ENCODE results near the gene FANCL.
"Not testable (repeated sequence)": the region's sequence is repeated elsewhere in the genome, so short reads cannot be mapped to it uniquely, and the experiment has no call there.

Gene FANCL

DNA sequence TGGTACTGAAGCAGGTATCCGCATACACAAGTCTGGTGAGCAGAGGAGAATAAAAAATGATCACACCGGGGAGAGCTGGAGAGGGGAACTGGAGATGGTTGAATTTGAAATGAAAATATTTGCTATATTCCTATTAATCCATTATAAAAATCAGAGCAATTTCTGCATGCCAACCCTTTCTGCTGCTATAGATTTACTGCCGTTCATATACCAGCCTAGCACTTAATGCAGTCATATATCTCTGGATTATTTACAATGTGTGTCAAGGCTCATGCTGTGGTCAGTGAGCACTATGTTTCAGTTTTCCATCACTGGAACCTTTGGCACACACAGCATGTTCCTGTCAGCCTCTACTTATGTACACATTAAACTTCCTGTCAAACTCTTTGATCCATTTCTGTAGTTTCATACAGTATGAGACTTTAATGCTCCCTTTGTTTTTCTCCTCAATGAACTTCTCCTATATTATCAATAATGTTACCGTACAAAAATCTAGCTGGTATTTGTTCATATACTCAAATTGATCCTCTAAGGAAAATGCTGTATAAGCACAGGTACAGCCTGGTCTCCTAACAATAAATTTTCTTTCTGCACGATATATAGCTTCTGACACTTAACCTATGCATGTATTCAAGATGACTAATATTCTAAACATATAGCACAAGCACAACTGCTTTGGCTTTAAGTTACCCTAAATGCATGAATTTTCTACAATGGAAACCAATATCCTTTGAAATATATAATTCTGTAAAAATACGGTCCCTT lies 36.7 kb downstream of the FANCL start:
- DNase-seq = no peak

DNA sequence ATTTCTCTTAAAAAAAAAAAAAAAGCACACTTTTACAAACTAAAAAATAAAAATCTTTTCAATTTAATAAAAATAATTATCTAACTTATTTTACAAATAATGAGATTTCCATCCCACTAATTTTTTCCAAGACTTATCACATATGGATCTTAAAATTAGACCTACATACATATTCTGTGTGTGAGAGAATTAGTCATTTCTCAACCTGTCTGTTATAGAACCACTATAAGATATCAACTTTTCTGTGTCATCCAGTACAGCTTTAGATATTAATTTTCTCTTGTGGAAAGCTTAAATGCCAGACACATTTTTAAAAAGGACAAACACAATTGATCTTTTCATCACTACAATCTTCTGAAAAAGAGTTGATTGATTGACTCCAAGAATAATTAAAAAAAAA lies 38.1 kb downstream of the FANCL start:
- no peak for DNase-seq

DNA sequence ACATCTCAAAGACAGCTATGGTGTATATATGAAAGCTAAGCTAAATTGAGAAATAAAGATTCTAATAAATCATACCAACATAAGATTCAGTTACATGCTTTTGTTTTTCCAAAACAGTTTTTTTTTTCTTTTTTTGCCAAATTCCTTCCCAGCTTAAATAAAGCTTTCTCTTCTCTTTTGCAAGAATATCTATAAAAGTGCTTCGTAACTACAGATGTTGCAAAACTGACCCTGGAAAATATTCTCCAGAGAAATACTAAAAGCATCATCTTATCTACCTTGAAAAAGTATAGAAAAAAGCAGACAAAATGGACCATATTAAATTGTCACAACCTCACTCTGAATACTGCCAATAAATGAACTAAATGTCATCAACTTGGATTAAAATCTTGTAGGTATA lies 38.7 kb downstream of the FANCL start:
- DNase-seq = no peak

DNA sequence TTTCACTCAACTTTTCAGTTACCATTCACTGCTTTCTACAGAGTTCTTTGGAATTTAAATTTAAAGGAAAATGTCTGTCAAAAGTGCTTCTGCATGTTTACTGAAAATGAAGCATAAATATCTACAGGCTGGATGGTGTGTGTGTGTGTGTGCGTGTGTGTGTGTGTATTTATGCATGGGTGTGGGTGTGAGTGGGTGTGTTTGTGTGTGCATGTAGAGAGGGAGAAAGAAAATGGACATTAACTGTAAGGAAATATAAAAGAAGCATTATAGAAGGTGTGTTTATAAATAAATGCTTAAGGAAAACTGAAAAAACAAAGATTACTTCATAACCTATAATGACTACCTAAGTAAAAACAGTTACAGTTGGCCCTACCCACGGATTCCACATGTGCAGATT lies 43.2 kb downstream of the FANCL start:
- no peak for DNase-seq

DNA sequence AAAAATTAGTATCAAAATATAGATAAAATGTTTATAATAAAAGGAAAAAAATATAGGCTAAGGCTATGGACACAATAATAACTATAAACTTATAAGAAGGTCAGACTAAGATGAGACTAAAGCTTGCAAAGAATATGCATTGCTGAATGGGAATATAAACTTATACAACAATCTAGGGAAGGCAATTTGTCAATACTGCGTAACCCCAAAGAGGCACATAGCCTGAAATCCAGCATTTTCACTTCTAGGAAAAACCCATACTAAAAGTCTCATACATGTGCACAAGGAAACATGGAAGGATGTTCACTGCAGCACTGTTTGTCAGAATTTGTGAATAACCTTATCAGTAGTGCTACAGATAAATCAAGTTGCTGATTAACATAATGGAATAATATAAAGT lies 45.5 kb downstream of the FANCL start:
- no peak for DNase-seq

DNA sequence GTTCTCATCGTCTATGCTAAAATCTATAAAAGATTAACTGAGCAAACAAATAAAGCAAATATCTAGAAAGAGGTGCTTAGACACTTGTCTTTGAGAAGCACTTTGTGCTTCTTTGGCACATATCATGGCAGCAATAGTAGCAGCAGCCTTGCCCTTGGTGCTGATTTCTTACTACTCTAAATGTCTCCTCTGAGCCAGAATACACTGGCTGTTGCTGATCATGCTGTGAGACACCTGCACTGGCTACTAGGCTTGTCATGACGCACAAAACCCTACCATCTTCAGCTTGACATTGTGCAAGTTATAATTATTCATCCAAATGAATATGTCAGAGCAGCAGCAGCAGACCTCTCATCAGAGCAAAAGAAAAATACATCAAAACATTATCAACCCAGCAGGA lies 46.7 kb downstream of the FANCL start:
- DNase-seq = no peak

DNA sequence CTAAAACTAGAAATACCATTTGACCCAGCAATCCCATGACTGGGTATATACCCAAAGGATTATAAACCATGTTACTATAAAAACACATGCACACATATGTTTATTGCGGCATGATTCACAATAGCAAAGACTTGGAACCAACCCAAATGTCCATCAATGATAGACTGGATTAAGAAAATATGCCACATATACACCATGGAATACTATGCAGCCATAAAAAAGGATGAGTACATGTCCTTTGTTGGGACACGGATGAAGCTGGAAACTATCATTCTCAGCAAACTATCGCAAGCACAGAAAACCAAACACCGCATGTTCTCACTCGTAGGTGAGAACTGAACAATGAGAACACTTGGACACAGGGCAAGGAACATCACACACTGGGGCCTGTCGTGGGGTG lies 54.1 kb downstream of the FANCL start:
- DNase-seq = not testable (repeated sequence)

DNA sequence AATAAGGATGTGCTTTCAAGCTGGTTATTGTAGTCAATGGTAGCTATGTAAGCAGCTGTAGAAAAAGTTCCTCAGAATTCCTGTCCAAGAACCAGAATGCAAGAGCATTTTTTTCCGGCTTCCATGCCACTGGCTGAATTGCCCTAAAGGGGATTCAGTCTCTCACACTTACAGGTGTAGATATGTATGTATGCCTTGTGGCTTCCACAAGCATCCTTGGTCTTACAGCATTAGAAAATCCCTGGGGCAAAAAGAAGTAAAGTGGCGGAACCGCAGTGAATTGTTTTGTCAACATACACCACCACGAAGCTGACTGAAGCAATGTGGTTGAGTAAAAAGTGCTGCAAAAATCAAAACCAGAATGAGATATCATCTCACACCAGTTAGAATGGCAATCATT lies 54.6 kb downstream of the FANCL start:
- DNase-seq = no peak

DNA sequence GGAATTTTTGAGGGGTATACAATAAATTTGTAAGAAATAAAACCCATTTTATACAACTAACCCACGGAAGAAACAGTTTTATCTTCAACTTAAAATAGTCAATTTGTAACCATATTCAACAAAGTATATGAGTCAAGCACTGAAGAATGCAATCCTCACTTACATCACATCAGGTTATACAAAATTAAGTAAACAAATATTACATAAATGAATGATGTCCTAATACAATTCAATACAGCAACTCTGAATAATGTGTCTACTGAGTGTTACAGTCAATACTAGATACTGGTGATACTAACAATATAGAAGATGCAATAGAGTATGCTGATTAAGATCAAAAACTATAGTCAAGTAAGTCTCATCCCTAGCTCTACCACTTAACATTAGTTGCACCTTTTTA lies 58.6 kb downstream of the FANCL start:
- no peak for DNase-seq

DNA sequence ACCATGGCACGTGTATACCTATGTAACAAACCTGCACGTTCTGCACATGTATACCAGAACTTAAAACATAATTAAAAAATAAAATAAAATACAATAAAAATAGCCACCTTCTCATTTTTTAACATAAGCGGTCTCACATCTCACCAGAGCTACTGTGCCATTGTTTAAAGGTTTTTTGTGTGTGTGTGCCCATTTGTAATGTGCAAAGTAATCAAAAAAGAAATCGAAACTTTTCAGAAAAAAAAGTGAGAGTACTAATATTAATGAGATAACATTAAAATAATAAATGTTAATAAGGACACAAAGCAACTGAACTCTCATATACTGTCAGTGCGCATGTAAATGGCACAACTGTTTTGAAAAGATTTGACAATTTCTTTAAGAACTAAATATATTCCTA lies 60.5 kb downstream of the FANCL start:
- DNase-seq = no peak

DNA sequence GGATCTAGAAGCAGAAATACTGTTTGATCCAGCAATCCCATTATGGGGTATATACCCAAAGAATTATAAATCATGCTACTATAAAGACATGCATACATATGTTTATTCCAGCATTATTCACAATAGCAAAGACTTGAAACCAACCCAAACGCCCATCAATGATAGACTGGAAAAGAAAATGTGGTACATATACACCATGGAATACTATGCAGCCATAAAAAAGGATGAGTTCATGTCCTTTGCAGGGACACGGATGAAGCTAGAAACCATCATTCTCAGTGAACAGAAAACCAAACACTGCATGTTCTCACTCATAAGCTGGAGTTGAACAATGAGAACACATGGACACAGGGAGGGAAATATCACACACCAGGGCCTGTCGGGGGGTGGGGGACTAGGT lies 61.0 kb downstream of the FANCL start:
- not testable (repeated sequence) for DNase-seq

DNA sequence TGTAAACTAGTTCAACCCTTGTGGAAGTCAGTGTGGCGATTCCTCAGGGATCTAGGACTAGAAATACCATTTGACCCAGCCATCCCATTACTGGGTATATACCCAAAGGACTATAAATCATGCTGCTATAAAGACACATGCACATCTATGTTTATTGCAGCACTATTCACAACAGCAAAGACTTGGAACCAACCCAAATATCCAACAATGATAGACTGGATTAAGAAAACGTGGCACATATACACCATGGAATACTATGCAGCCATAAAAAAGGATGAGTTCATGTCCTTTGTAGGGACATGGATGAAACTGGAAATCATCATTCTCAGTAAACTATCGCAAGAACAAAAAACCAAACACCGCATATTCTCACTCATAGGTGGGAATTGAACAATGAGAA lies 63.9 kb downstream of the FANCL start:
- not testable (repeated sequence) for DNase-seq

DNA sequence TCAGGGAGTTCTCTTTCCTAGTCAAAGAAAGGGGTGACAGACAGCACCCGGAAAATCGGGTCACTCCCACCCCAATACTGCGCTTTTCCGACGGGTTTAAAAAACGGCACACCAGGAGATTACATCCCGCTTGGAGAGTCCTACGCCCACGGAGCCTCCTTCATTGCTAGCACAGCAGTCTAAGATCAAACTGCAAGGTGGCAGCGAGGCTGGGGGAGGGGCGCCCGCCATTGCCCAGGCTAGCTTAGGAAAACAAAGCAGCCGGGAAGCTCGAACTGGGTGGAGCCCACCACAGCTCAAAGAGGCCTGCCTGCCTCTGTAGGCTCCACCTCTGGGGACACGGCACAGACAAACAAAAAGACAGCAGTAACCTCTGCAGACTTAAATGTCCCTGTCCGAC lies 69.3 kb downstream of the FANCL start:
- not testable (repeated sequence) for DNase-seq

DNA sequence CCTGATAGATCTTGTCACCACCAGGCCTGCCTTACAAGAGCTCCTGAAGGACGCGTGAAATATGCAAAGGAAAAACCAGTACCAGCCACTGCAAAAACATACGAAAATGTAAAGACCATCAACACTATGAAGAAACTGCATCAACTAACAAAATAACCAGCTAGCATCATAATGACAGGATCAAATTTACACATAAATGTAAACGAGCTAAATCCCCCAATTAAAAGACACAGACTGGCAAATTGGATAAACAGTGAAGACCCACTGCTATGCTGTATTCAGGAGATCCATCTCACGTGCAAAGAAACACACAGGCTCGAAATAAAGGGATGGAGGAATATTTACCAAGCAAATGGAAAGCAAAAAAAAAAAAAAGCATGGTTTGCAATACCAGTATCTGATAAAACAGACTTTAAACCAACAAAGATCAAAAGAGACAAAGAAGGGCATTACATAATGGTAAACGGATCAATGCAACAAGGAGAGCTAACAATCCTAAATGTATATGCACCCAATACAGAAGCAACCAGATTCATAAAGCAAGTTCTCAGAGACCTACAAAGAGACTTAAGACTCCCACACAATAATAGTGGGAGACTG lies 70.7 kb downstream of the FANCL start:
- DNase-seq = not testable (repeated sequence)

DNA sequence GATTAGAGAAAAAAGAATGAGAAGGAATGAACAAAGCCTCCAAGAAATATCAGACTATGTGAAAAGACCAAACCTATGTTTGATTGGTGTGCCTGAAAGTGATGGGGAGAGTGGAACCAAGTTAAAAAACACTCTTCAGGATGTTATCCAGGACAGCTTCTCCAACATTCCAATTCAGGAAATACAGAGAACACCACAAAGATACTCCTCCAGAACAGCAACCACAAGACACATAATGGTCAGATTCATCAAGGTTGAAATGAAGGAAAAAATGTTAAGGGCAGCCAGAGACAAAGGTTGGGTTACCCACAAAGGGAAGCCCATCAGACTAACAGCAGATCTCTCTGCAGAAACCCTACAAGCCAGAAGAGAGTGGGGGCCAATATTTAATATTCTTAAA lies 71.3 kb downstream of the FANCL start:
- not testable (repeated sequence) for DNase-seq

DNA sequence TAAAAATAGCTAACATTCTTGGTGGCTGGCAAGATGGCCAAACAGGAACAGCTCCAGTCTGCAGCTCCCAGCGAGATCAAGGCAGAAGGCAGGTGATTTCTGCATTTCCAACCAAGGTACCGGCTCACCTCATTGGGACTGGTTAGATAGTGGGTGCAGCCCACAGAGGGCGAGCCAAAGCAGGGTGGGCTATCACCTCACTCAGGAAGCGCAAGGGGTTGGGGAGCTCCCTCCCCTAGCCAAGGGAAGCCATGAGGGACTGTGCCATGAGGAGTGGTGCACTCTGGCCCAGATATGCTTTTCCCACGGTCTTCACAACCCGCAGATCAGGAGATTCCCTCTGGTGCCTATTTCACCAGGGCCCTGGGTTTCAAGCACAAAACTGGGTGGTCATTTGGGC lies 73.0 kb downstream of the FANCL start:
- not testable (repeated sequence) for DNase-seq

DNA sequence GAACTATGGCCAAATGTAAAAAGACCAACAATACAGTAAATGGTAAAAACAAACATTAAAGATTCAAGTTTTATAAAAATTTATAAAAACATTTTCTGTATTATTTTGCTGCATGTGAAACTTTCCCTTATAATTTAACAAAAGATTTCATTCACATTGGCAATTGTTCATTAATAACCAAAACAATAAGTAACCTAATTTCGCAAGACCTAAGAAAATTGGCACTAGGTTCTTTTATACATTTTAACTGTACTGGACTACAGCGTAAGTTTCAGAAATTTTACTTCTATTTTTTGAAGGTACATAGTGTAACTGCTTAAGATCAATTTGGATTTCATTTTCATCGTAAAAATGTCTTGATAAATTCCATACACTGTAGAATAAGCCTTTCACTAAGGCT lies 77.2 kb downstream of the FANCL start:
- DNase-seq = no peak

DNA sequence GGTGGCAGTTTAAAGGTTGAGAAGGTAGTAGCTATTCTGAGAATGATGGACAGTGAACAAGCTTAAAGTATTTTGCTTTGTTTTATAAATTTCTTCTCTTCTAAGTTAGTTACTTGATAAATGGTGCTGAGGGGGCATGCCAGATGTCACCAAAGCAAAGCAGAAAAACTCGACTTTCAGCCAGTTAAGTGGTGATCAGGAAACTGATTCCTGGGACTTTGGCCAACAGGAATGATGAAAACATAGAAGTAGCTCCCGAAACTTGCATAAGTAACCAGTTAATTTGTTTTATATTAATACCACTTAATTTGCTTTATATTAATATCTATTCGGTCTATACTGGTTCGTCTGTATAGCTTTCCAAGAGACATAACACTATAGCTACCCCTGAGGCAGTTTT lies 82.6 kb downstream of the FANCL start:
- no peak for DNase-seq

DNA sequence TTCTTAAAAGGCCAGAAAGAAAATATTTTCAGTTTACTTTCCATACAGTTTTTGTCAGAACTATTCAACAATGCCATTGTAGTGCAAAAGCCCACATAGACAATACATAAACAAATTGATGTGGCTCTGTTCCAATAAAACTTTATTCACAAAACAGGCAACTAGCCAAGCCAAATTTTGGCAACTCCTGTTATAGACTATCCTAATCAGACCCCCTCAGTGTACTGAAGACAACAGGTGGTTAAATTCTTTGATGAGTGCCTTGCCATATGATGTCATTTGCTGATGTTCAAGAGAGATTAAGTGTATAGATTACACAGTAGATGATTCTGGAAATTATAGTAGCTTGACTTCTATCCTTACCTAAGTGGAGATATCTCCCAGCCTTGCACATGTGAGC lies 83.4 kb downstream of the FANCL start:
- DNase-seq = no peak

DNA sequence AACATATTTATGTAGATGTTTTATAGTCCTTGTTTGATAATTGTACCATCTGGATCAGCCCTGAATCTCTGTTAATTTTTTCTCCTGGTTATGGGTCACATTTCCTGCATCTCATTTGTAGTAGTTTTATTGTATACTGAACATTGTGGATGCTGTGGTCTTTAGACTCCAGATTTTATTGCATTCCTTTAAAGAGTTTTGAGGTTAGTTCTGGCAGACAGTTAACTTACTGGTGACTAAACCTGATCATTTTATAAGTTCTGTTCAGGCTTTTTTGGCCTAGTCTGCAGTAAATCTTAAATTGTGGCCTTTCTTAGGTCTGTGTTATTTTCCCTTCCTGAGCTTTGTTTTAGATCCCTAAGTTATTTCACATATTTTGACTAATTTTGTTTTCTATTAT lies 84.3 kb downstream of the FANCL start:
- no peak for DNase-seq

DNA sequence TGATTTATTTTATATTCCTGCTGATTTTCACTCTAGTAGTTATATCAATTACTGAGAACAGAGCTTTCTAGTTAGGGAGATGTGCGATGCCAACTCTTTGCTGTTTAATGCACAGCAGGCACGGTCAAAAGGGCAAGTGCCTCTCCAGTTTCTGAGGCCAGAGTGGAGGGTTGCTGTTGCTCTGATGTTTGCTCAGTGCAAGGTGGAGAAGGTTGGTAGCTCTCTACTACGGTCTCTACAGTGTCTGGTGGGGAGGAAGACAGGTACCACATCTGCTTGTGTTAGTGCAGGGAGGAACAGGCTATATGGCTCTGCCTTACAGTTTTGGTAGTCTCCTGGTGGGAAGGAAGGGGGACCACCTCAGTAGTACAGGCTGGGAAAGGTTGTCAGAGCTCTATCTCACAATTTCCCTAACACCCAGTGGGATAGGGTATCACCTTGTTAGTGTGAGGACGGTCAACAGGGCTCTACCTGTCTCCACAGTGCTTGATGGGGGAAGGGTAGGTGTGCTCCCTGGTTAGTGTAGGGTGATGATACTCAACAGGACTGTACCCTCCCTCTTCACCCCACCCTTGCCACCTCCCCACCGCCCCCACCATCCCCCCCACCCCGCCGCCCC lies 85.9 kb downstream of the FANCL start:
- no peak for DNase-seq

DNA sequence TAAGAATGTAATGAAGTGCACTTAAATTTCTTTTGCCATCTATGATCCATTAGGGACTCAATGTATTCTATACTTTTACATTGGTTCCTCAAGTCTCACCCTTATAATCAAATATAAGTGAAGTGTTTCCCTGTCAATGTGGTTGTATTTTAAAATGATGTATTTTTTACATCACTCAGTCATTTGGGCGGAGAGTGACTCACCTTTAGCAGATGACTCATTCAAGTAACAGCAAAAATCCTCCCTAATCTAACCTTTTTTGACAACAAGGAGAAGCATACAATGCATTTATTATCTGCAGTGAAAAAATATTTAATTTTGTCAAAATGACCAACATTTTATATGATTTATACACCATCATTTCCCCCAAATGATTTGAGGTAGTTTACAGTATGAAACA lies 94.4 kb downstream of the FANCL start:
- no peak for DNase-seq

DNA sequence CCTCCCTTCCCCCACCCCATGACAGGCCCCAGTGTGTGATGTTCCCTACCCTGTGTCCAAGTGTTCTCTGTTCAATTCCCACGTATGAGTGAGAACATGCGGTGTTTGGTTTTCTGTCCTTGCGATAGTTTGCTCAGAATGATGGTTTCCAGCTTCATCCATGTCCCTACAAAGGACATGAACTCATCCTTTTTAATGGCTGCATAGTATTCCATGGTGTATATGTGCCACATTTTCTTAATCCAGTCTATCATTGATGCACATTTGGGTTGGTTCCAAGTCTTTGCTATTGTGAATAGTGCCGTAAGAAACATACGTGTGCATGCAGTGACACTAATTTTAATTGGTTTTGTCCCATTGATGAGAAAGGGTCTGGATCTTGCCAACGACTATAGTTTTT lies 95.4 kb downstream of the FANCL start:
- DNase-seq = not testable (repeated sequence)

DNA sequence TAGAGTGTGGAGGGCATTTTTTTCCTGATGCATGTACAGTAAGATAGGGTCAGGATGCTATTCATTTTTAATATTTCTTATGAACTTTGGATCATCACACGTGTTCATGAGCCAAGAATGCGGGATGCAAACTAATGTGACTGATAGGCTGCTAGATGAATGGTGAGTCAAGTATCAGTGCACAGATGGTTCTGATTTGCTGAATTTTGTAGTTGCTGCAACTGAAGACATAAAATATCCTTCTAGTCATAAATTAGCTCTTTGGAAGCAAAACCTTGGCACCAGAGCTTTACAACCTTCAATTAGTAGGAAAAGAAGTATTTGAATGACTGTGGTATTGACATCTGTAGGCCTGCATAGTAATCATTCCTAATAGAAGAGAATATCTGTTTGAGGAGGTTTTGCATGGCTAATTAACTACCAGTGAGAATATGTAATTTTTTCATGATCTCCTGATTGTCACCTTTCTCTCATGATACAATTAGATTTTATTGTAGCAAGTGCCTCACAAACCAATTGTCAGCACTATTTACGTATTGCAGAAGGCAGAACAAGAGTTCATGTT lies 100.5 kb downstream of the FANCL start:
- DNase-seq = no peak

Data from NCI-H2171 (cell line).